Measurements from ENCODE around the gene POM121.

The POM121 gene

GRCh38 chr7:72924733-72925545 lies at the start of gene POM121 (continued):
- TF ChIP-seq ZNF558 (tag by site-specific recombination; IDR thresholded peaks at IDR 0.05) (no peak), ZNF843 (tag by site-specific recombination; IDR thresholded peaks at IDR 0.05) (no peak), ZNF366 (tag by site-specific recombination; conservative IDR thresholded peaks at IDR 0.05) (no peak), ZNF626 (tag by site-specific recombination; IDR thresholded peaks at IDR 0.05) (no peak), ZBTB8A (tag by site-specific recombination; IDR thresholded peaks at IDR 0.05) (peak; percentile 97), ZNF560 (tag by site-specific recombination; IDR thresholded peaks at IDR 0.05; ENCODE audit: borderline replicate concordance) (no peak), ZNF311 (tag by site-specific recombination; IDR thresholded peaks at IDR 0.05; ENCODE audit: borderline replicate concordance) (no peak), ZNF114 (tag by site-specific recombination; IDR thresholded peaks at IDR 0.05) (no peak), ZNF266 (tag by site-specific recombination; IDR thresholded peaks at IDR 0.05; ENCODE audit: low read depth) (no peak), GLIS1 (tag by site-specific recombination; IDR thresholded peaks at IDR 0.05) (no peak), GLIS2 (tag by site-specific recombination; IDR thresholded peaks at IDR 0.05) (no peak), ZNF501 (tag by site-specific recombination; IDR thresholded peaks at IDR 0.05) (no peak), ZNF335 (tag by site-specific recombination; conservative IDR thresholded peaks at IDR 0.05) (peak; percentile 87), ZNF132 (tag by site-specific recombination; IDR thresholded peaks at IDR 0.05; ENCODE audit: borderline replicate concordance) (no peak), ZNF791 (tag by site-specific recombination; IDR thresholded peaks at IDR 0.05) (no peak), ZNF629 (tag by site-specific recombination; IDR thresholded peaks at IDR 0.05) (peak; percentile 95), PBX3 (CRISPR knock-in tag; IDR thresholded peaks at IDR 0.05) (peak; percentile 41; the same call in 1 of the 2 replicates), ZNF214 (tag by site-specific recombination; IDR thresholded peaks at IDR 0.05; ENCODE audit: borderline replicate concordance) (no peak), ZBTB49 (tag by site-specific recombination; IDR thresholded peaks at IDR 0.05; ENCODE audit: low read depth) (no peak), ZBTB48 (tag by site-specific recombination; IDR thresholded peaks at IDR 0.05) (no peak), TRIM28 (IDR thresholded peaks at IDR 0.05; ENCODE audit: borderline replicate concordance, low read length) (no peak), ZSCAN30 (tag by site-specific recombination; IDR thresholded peaks at IDR 0.05) (no peak), ZNF670 (tag by site-specific recombination; IDR thresholded peaks at IDR 0.05; ENCODE audit: low read depth) (no peak), ZNF302 (tag by site-specific recombination; IDR thresholded peaks at IDR 0.05; ENCODE audit: low read depth) (no peak), BCL11B (tag by site-specific recombination; IDR thresholded peaks at IDR 0.05; ENCODE audit: low read depth) (no peak), ZNF610 (tag by site-specific recombination; IDR thresholded peaks at IDR 0.05; ENCODE audit: borderline replicate concordance) (no peak), ZNF202 (tag by site-specific recombination; IDR thresholded peaks at IDR 0.05; ENCODE audit: borderline replicate concordance) (no peak), REST (tag by site-specific recombination; IDR thresholded peaks at IDR 0.05) (no peak)
- TF ChIP-seq, protein P1, sequence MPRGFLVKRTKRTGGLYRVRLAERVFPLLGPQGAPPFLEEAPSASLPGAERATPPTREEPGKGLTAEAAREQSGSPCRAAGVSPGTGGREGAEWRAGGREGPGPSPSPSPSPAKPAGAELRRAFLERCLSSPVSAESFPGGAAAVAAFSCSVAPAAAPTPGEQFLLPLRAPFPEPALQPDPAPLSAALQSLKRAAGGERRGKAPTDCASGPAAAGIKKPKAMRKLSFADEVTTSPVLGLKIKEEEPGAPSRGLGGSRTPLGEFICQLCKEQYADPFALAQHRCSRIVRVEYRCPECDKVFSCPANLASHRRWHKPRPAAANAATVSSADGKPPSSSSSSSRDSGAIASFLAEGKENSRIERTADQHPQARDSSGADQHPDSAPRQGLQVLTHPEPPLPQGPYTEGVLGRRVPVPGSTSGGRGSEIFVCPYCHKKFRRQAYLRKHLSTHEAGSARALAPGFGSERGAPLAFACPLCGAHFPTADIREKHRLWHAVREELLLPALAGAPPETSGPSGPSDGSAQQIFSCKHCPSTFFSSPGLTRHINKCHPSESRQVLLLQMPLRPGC (tag by site-specific recombination; IDR thresholded peaks at IDR 0.05) = no peak
- TF ChIP-seq, protein P2, sequence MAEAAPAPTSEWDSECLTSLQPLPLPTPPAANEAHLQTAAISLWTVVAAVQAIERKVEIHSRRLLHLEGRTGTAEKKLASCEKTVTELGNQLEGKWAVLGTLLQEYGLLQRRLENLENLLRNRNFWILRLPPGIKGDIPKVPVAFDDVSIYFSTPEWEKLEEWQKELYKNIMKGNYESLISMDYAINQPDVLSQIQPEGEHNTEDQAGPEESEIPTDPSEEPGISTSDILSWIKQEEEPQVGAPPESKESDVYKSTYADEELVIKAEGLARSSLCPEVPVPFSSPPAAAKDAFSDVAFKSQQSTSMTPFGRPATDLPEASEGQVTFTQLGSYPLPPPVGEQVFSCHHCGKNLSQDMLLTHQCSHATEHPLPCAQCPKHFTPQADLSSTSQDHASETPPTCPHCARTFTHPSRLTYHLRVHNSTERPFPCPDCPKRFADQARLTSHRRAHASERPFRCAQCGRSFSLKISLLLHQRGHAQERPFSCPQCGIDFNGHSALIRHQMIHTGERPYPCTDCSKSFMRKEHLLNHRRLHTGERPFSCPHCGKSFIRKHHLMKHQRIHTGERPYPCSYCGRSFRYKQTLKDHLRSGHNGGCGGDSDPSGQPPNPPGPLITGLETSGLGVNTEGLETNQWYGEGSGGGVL (tag by site-specific recombination; IDR thresholded peaks at IDR 0.05) = no peak

Data from HEK293 (cell line).